Right kidney (tissue), 1 donor: ENCODE measurements around the gene RPS27.
"Not testable (repeated sequence)": the region's sequence is repeated elsewhere in the genome, so short reads cannot be mapped to it uniquely, and the experiment has no call there.

ENCODE experiments used
- DNase-seq: peaks from one replicate; pipeline ENCODE4 v3.0.0-alpha.2; 2016

The RPS27 gene

GRCh38 chr1:153981735-153982134 lies 8.8 kb upstream of the RPS27 start:
- DNase-seq = not testable (repeated sequence)

- DNase-seq = no peak
These were observed 6.3 kb upstream of the RPS27 start for GRCh38 chr1:153984123-153984894.

GRCh38 chr1:153985341-153985912 lies 5.1 kb upstream of the RPS27 start:
- peak; percentile 46 for DNase-seq

- peak; percentile 78 for DNase-seq
These were observed 4.4 kb upstream of the RPS27 start, which contains the start of gene RAB13 for GRCh38 chr1:153985941-153986761. Gene RAB13 (minus strand): TSS chr1:153986339. CDS start chr1:153986236, 103 bp downstream.

- no peak for DNase-seq
These were observed 2.9 kb upstream of the RPS27 start for GRCh38 chr1:153987621-153988020.

- DNase-seq = no peak
These were observed 629 bp downstream of the RPS27 start for GRCh38 chr1:153991151-153991630.

GRCh38 chr1:153991806-153992205 lies 1.2 kb downstream of the RPS27 start:
- DNase-seq = no peak

- no peak for DNase-seq
These were observed 4.6 kb downstream of the RPS27 start for GRCh38 chr1:153995202-153995601.

GRCh38 chr1:153995640-153996039 lies 5.1 kb downstream of the RPS27 start:
- DNase-seq = no peak

GRCh38 chr1:153996882-153997281 lies 6.3 kb downstream of the RPS27 start:
- DNase-seq = not testable (repeated sequence)

GRCh38 chr1:154000420-154000819 lies 9.9 kb downstream of the RPS27 start:
- DNase-seq = no peak

- DNase-seq = no peak
These were observed 15.6 kb downstream of the RPS27 start for GRCh38 chr1:154006136-154006535.

- no peak for DNase-seq
These were observed 21.6 kb downstream of the RPS27 start for GRCh38 chr1:154012129-154012528.

- DNase-seq = not testable (repeated sequence)
These were observed 22.0 kb downstream of the RPS27 start for GRCh38 chr1:154012543-154012942.

- no peak for DNase-seq
These were observed 23.8 kb downstream of the RPS27 start for GRCh38 chr1:154014154-154014907.

GRCh38 chr1:154019269-154019668 lies 28.7 kb downstream of the RPS27 start:
- DNase-seq = no peak

- no peak for DNase-seq
These were observed 29.4 kb downstream of the RPS27 start for GRCh38 chr1:154019940-154020339.

- DNase-seq = not testable (repeated sequence)
These were observed 43.1 kb downstream of the RPS27 start for GRCh38 chr1:154033697-154034096.
